ENCODE results near the gene SETD5. TPM values are rescaled to one million over a fixed set of nuclear protein-coding genes. Genes with fewer than 3 reads are reported as not detected.

SETD5 gene
- total and polyA plus RNA-seq, 2 experiments from 2014 or later, result 143 to 172 TPM

DNA sequence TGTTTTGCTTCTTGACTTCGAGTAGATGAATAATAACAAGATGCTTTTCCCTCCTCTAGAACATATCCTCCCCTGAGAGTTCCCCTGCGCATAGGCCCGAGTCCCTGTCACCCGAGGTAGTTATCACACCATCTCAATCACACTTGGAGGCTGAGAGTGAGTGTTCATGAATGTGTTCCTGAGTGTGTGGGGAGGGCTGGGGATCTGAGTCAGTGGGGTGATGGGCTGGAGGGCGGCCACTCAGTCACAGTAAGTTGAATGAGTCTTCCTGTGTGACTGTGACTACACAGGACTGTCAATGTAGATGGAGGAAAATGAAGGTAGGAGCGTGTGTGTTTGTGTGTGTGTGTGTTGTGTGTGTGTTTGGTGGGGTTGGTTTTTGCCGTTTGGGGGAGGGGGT lies 71.0 kb downstream of the SETD5 start:
- Mint-ChIP-seq H3K27ac (no peak overlapping the region), H3K4me3 (no peak overlapping the region), H3K9me3 (no peaks in the 10 kb centered on the region), H3K27me3 (ENCODE audit: insufficient read depth, low read depth, poor library complexity) (peaks cover 2% of the 10 kb centered on the region), H3K4me1 (no peaks in the 10 kb centered on the region), H3K36me3 (ENCODE audit: low read depth) (peaks cover 88% of the 10 kb centered on the region)
- Histone ChIP-seq H4K20me1 (replicated peaks; ENCODE audit: insufficient read depth) (peaks cover 30% of the 10 kb centered on the region), H3K27me3 (ENCODE audit: insufficient read depth) (no peaks in the 10 kb centered on the region), H2AFZ (no peak overlapping the region), H3K4me2 (no peak overlapping the region), H3K27ac (ENCODE audit: low read depth) (no peak overlapping the region), H3K4me3 (no peak overlapping the region), H3K4me1 (ENCODE audit: insufficient read depth) (no peaks in the 10 kb centered on the region), H3F3A (replicated peaks; ENCODE audit: low read depth) (no peaks in the 10 kb centered on the region; the same call in 1 of the 2 replicates), H3K79me2 (replicated peaks; ENCODE audit: insufficient read depth) (peaks cover 13% of the 10 kb centered on the region; the same call in 1 of the 2 replicates), H3K36me3 (ENCODE audit: insufficient read depth) (peaks cover 88% of the 10 kb centered on the region), H3K9me2 (ENCODE audit: insufficient read depth) (no peaks in the 10 kb centered on the region)
- TF ChIP-seq, protein P1, sequence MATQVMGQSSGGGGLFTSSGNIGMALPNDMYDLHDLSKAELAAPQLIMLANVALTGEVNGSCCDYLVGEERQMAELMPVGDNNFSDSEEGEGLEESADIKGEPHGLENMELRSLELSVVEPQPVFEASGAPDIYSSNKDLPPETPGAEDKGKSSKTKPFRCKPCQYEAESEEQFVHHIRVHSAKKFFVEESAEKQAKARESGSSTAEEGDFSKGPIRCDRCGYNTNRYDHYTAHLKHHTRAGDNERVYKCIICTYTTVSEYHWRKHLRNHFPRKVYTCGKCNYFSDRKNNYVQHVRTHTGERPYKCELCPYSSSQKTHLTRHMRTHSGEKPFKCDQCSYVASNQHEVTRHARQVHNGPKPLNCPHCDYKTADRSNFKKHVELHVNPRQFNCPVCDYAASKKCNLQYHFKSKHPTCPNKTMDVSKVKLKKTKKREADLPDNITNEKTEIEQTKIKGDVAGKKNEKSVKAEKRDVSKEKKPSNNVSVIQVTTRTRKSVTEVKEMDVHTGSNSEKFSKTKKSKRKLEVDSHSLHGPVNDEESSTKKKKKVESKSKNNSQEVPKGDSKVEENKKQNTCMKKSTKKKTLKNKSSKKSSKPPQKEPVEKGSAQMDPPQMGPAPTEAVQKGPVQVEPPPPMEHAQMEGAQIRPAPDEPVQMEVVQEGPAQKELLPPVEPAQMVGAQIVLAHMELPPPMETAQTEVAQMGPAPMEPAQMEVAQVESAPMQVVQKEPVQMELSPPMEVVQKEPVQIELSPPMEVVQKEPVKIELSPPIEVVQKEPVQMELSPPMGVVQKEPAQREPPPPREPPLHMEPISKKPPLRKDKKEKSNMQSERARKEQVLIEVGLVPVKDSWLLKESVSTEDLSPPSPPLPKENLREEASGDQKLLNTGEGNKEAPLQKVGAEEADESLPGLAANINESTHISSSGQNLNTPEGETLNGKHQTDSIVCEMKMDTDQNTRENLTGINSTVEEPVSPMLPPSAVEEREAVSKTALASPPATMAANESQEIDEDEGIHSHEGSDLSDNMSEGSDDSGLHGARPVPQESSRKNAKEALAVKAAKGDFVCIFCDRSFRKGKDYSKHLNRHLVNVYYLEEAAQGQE (IDR thresholded peaks at IDR 0.05; ENCODE audit: unreplicated experiment), result no peak
- TF ChIP-seq ZNF114 (CRISPR knock-in tag; IDR thresholded peaks at IDR 0.05) (no peak), CREB1 (CRISPR knock-in tag; IDR thresholded peaks at IDR 0.05; ENCODE audit: low read depth) (no peak), STAT1 (IDR thresholded peaks at IDR 0.05; ENCODE audit: unreplicated experiment) (no peak), EZH2 (IDR thresholded peaks at IDR 0.05; ENCODE audit: low read depth, unreplicated experiment) (no peak), EZH2phosphoT487 (IDR thresholded peaks at IDR 0.05; ENCODE audit: unreplicated experiment) (no peak), ZNF331 (CRISPR knock-in tag; IDR thresholded peaks at IDR 0.05; ENCODE audit: low read depth) (no peak), JUNB (IDR thresholded peaks at IDR 0.05; ENCODE audit: unreplicated experiment) (no peak)
- TF ChIP-seq, protein P2, sequence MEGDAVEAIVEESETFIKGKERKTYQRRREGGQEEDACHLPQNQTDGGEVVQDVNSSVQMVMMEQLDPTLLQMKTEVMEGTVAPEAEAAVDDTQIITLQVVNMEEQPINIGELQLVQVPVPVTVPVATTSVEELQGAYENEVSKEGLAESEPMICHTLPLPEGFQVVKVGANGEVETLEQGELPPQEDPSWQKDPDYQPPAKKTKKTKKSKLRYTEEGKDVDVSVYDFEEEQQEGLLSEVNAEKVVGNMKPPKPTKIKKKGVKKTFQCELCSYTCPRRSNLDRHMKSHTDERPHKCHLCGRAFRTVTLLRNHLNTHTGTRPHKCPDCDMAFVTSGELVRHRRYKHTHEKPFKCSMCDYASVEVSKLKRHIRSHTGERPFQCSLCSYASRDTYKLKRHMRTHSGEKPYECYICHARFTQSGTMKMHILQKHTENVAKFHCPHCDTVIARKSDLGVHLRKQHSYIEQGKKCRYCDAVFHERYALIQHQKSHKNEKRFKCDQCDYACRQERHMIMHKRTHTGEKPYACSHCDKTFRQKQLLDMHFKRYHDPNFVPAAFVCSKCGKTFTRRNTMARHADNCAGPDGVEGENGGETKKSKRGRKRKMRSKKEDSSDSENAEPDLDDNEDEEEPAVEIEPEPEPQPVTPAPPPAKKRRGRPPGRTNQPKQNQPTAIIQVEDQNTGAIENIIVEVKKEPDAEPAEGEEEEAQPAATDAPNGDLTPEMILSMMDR (conservative IDR thresholded peaks at IDR 0.05; ENCODE audit: low read depth in 2 of 2), result no peak
- TF ChIP-seq, protein P3, sequence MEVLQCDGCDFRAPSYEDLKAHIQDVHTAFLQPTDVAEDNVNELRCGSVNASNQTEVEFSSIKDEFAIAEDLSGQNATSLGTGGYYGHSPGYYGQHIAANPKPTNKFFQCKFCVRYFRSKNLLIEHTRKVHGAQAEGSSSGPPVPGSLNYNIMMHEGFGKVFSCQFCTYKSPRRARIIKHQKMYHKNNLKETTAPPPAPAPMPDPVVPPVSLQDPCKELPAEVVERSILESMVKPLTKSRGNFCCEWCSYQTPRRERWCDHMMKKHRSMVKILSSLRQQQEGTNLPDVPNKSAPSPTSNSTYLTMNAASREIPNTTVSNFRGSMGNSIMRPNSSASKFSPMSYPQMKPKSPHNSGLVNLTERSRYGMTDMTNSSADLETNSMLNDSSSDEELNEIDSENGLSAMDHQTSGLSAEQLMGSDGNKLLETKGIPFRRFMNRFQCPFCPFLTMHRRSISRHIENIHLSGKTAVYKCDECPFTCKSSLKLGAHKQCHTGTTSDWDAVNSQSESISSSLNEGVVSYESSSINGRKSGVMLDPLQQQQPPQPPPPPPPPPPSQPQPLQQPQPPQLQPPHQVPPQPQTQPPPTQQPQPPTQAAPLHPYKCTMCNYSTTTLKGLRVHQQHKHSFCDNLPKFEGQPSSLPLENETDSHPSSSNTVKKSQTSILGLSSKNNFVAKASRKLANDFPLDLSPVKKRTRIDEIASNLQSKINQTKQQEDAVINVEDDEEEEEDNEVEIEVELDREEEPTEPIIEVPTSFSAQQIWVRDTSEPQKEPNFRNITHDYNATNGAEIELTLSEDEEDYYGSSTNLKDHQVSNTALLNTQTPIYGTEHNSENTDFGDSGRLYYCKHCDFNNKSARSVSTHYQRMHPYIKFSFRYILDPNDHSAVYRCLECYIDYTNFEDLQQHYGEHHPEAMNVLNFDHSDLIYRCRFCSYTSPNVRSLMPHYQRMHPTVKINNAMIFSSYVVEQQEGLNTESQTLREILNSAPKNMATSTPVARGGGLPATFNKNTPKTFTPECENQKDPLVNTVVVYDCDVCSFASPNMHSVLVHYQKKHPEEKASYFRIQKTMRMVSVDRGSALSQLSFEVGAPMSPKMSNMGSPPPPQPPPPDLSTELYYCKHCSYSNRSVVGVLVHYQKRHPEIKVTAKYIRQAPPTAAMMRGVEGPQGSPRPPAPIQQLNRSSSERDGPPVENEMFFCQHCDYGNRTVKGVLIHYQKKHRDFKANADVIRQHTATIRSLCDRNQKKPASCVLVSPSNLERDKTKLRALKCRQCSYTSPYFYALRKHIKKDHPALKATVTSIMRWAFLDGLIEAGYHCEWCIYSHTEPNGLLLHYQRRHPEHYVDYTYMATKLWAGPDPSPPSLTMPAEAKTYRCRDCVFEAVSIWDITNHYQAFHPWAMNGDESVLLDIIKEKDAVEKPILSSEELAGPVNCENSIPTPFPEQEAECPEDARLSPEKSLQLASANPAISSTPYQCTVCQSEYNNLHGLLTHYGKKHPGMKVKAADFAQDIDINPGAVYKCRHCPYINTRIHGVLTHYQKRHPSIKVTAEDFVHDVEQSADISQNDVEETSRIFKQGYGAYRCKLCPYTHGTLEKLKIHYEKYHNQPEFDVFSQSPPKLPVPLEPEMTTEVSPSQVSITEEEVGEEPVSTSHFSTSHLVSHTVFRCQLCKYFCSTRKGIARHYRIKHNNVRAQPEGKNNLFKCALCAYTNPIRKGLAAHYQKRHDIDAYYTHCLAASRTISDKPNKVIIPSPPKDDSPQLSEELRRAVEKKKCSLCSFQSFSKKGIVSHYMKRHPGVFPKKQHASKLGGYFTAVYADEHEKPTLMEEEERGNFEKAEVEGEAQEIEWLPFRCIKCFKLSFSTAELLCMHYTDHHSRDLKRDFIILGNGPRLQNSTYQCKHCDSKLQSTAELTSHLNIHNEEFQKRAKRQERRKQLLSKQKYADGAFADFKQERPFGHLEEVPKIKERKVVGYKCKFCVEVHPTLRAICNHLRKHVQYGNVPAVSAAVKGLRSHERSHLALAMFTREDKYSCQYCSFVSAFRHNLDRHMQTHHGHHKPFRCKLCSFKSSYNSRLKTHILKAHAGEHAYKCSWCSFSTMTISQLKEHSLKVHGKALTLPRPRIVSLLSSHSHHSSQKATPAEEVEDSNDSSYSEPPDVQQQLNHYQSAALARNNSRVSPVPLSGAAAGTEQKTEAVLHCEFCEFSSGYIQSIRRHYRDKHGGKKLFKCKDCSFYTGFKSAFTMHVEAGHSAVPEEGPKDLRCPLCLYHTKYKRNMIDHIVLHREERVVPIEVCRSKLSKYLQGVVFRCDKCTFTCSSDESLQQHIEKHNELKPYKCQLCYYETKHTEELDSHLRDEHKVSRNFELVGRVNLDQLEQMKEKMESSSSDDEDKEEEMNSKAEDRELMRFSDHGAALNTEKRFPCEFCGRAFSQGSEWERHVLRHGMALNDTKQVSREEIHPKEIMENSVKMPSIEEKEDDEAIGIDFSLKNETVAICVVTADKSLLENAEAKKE (CRISPR knock-in tag; IDR thresholded peaks at IDR 0.05), result no peak
- DNase-seq (ENCODE audit: low spot score) (no peak), ATAC-seq (no peak)

All from GM23338 (cell line).